ENCODE data around the gene TMCO4.

TMCO4 gene

GRCh38 chr1:19715334-19716203 lies 84.1 kb downstream of the TMCO4 start:
- DNase-seq (ENCODE audit: low read depth), result peak; percentile 95

- no peak for DNase-seq (ENCODE audit: low read depth)
These were observed 86.8 kb downstream of the TMCO4 start for GRCh38 chr1:19712928-19713327.

GRCh38 chr1:19710825-19711611 lies 88.7 kb downstream of the TMCO4 start:
- no peak for DNase-seq (ENCODE audit: low read depth)

- no peak for DNase-seq (ENCODE audit: low read depth)
These were observed 90.4 kb downstream of the TMCO4 start for GRCh38 chr1:19709260-19709793.

GRCh38 chr1:19708567-19709110 lies 91.1 kb downstream of the TMCO4 start:
- DNase-seq (ENCODE audit: low read depth), result no peak

GRCh38 chr1:19706136-19706535 lies 93.6 kb downstream of the TMCO4 start:
- no peak for DNase-seq (ENCODE audit: low read depth)

GRCh38 chr1:19705464-19705863 lies 94.3 kb downstream of the TMCO4 start:
- no peak for DNase-seq (ENCODE audit: low read depth)

GRCh38 chr1:19704247-19705113 lies 95.2 kb downstream of the TMCO4 start:
- DNase-seq (ENCODE audit: low read depth), result peak; percentile 73

GRCh38 chr1:19703280-19703679 lies 96.4 kb downstream of the TMCO4 start:
- no peak for DNase-seq (ENCODE audit: low read depth)

- DNase-seq (ENCODE audit: low read depth), result no peak
These were observed 99.5 kb downstream of the TMCO4 start for GRCh38 chr1:19700079-19700777.

- no peak for DNase-seq (ENCODE audit: low read depth)
These were observed 101.5 kb downstream of the TMCO4 start for GRCh38 chr1:19698181-19698580.

GRCh38 chr1:19696820-19697219 lies 102.9 kb downstream of the TMCO4 start:
- DNase-seq (ENCODE audit: low read depth), result no peak

GRCh38 chr1:19695772-19696171 lies 103.9 kb downstream of the TMCO4 start:
- DNase-seq (ENCODE audit: low read depth), result no peak

- DNase-seq (ENCODE audit: low read depth), result no peak
These were observed 105.4 kb downstream of the TMCO4 start for GRCh38 chr1:19694298-19694697.

GRCh38 chr1:19690342-19690741 lies 109.4 kb downstream of the TMCO4 start:
- DNase-seq (ENCODE audit: low read depth), result no peak

GRCh38 chr1:19689856-19690255 lies 109.9 kb downstream of the TMCO4 start:
- DNase-seq (ENCODE audit: low read depth), result no peak

GRCh38 chr1:19689085-19689757 lies 110.5 kb downstream of the TMCO4 start:
- DNase-seq (ENCODE audit: low read depth), result no peak

GRCh38 chr1:19688041-19688842 lies 111.5 kb downstream of the TMCO4 start:
- DNase-seq (ENCODE audit: low read depth), result no peak

GRCh38 chr1:19687414-19687813 lies 112.3 kb downstream of the TMCO4 start:
- DNase-seq (ENCODE audit: low read depth), result no peak

GRCh38 chr1:19685994-19686393 lies 113.7 kb downstream of the TMCO4 start:
- no peak for DNase-seq (ENCODE audit: low read depth)
